Dermis microvascular lymphatic vessel endothelial cell (primary cell): ENCODE results near the gene CCDC183. TPM values are rescaled to one million over a fixed set of nuclear protein-coding genes. Genes with fewer than 3 reads are reported as not detected.
"Not testable (repeated sequence)": the region's sequence is repeated elsewhere in the genome, so short reads cannot be mapped to it uniquely, and the experiment has no call there.

Experiments
- DNase-seq, 2 donors: peaks; one replicate each; pipeline versions ENCODE4 v3.0.0 to v3.0.0-alpha.2; 2010; ENCODE audit warnings: low read depth in 2 of 2
- total RNA-seq: library from RNA; depleted of rRNA; stranded (reverse); fragments of >200 nt; gene quantifications from 2 replicates; pipeline ENCODE4 v1.2.1, GENCODE V29; 2014

The CCDC183 gene
- 0.26 and 0.51 TPM in 2 replicates for total RNA-seq

GRCh38 chr9:136796238-136796774 is at the start of gene CCDC183:
Gene CCDC183 (plus strand): TSS chr9:136796338. CDS start chr9:136796398, 60 bp downstream.
- no peak for DNase-seq

GRCh38 chr9:136746621-136747020 is 49.5 kb upstream of the CCDC183 start:
- DNase-seq, result no peak

GRCh38 chr9:136747161-136748060 is 48.7 kb upstream of the CCDC183 start:
- no peak for DNase-seq

- DNase-seq, result no peak
Measured at GRCh38 chr9:136748201-136748600, 47.9 kb upstream of the CCDC183 start, which contains the start of gene LCN6. Gene LCN6 (minus strand): TSS chr9:136748525. CDS start chr9:136748483, 42 bp downstream.

- DNase-seq, result no peak
Measured at GRCh38 chr9:136748666-136749611, 47.2 kb upstream of the CCDC183 start.

GRCh38 chr9:136750526-136750925 is 45.6 kb upstream of the CCDC183 start:
- DNase-seq, result no peak

GRCh38 chr9:136751244-136751643 is 44.9 kb upstream of the CCDC183 start:
- DNase-seq, result no peak

- DNase-seq, result no peak
Measured at GRCh38 chr9:136751814-136752213, 44.3 kb upstream of the CCDC183 start.

- DNase-seq, result no peak
Measured at GRCh38 chr9:136753371-136754058, 42.6 kb upstream of the CCDC183 start.

- no peak for DNase-seq
Measured at GRCh38 chr9:136754059-136754572, 42.0 kb upstream of the CCDC183 start.

- no peak for DNase-seq
Measured at GRCh38 chr9:136754626-136755301, 41.4 kb upstream of the CCDC183 start.

- DNase-seq, result not testable (repeated sequence)
Measured at GRCh38 chr9:136755302-136756133, 40.6 kb upstream of the CCDC183 start.

- no peak for DNase-seq
Measured at GRCh38 chr9:136756134-136756438, 40.1 kb upstream of the CCDC183 start.

- DNase-seq, result no peak
Measured at GRCh38 chr9:136756836-136757235, 39.3 kb upstream of the CCDC183 start.

- no peak for DNase-seq
Measured at GRCh38 chr9:136757328-136757727, 38.8 kb upstream of the CCDC183 start.

GRCh38 chr9:136757751-136758140 is 38.4 kb upstream of the CCDC183 start:
- no peak for DNase-seq

GRCh38 chr9:136759001-136759400 is 37.1 kb upstream of the CCDC183 start:
- DNase-seq, result no peak

- no peak for DNase-seq
Measured at GRCh38 chr9:136759436-136760325, 36.5 kb upstream of the CCDC183 start.

GRCh38 chr9:136760424-136760823 is 35.7 kb upstream of the CCDC183 start:
- DNase-seq, result no peak
